Pancreas (tissue), 10 donors: ENCODE results near the gene ZNF423. TPM values are rescaled to one million over a fixed set of nuclear protein-coding genes. Genes with fewer than 3 reads are reported as not detected.

Experiments
- ATAC-seq, 4 donors: fragments of 200-7000 bp; cut with Tn5 transposase; one replicate each; pipeline versions ENCODE4 v1.8.0 to v1.9.1; 2020; ENCODE audit warnings: mild to moderate bottlenecking in 4 of 4, moderate library complexity in 4 of 4
- DNase-seq, 6 donors: peaks; one replicate each; pipeline ENCODE4 v3.0.0-alpha.2; 2020
- FAIRE-seq: peaks from 2 replicates; lab custom pipeline; 2012; peaks lifted over from hg19 to GRCh38; lab: Jason Lieb, UNC
- H3K27ac ChIP-seq, 4 donors: fragments of 200-600 bp; sonication (generic); 1 replicate in 3 of 4; 2 replicates in 1 of 4; pipeline versions ENCODE4 v1.5.0 to v1.8.0; 2020
- H3K27me3 ChIP-seq, 4 donors: fragments of 200-600 bp; one replicate each; pipeline ENCODE4 v1.8.0; 2021
- H3K36me3 ChIP-seq, 3 donors: fragments of 200-600 bp; sonication (generic) in 1 of 3; one replicate each; pipeline versions ENCODE4 v1.5.0 to v1.8.0; 2020 to 2021
- H3K4me1 ChIP-seq, 3 donors: fragments of 200-600 bp; one replicate each; pipeline ENCODE4 v1.8.0; 2021
- H3K4me3 ChIP-seq, 4 donors: fragments of 200-600 bp; sonication (generic) in 2 of 4; one replicate each; pipeline versions ENCODE4 v1.5.0 to v1.8.0; 2020 to 2021
- H3K9me3 ChIP-seq, 4 donors: fragments of 200-600 bp; one replicate each; pipeline ENCODE4 v1.8.0; 2021
- CTCF ChIP-seq, 4 donors: fragments of 200-600 bp; sonication (generic) in 3 of 4; IDR thresholded peaks; one replicate each; pipeline versions ENCODE4 v1.5.0 to v1.8.0; 2021; ENCODE audit warnings: antibody characterized with exemption in 4 of 4
- WGBS, 2 donors: extraction: QIAGEN DNeasy Blood & Tissue Kit; methylation state at CpG; one replicate each; pipeline ENCODE4 v1.1.7; 2013; 5-methylcytosine and 5-hydroxymethylcytosine counted together
- intact Hi-C, 3 donors: fragments of 100-400 bp; cut with DNase I; formaldehyde crosslinking; loops; one replicate each; pipeline versions ENCODE4 v1.11.1 to v1.14.2; 2022
- polyA plus RNA-seq, 2 donors: library from polyadenylated mRNA; stranded (reverse); fragments of 200-250 nt; gene quantifications; one replicate each; pipeline ENCODE4 v1.2.3, GENCODE V29; 2013
- total RNA-seq, 6 donors: library from RNA; stranded (reverse); fragmentation: NEBNext Ultra II Directional in 4 of 6; extraction: Animal tissue kit (Norgen Biotek cat#: 25700) in 4 of 6; gene quantifications; one replicate each; pipeline versions ENCODE4 v1.2.1 to v1.2.4, GENCODE V29; 2021 to 2023
- donor health status: healthy with polysubstance abuse.
- donor health status: DM: no; HTN: no; CAD: no; lungs with moderate emphysema.
- donor health status: DM: no; HTN: no; CAD: no.
- donor health status: control.
- donor health status: control.
- donor health status: Bipolar disorder and iron deficiency.
- donor health status: DM: yes; HTN: yes; CAD: no.
- donor health status: DM: no; HTN: no; CAD: no.
- donor health status: DM: no; HTN: no; CAD: no.
- donor health status: DM: yes; HTN: yes; CAD: no.

Gene ZNF423
- total and polyA plus RNA-seq, 8 donors = 0.61 to 5.1 (median 3.0) TPM

DNA sequence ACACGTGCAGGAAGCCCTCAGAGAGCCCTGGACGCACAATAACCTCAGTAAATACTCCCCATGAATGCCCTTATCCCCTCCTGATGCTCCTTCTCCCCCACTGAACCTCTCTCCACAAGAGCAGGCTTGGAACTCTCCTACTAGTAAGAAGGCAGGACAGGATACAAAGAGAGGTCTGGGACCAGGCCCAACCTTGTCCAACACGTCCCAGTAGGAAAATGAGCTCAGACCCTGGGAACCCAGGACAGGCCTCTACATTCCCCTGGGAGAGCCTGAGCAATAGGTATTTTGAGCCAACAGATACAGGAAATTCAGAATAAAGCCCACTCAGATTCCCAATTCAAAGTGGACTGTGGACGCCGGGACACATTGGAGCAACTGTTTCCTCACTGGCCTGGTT is 19.2 kb downstream of the ZNF423 start:
- H3K36me3 ChIP-seq = no peaks in the 10 kb centered on the region
- intact Hi-C loops = no loop called here
- DNase-seq (no peak), FAIRE-seq (no peak), ATAC-seq (no peak)
- no peak for TF ChIP-seq CTCF (IDR thresholded peaks at IDR 0.05)
- no peak overlapping the region for H3K27ac ChIP-seq
- no peaks in the 10 kb centered on the region for H3K4me1 ChIP-seq
- H3K27me3 ChIP-seq = no peaks in the 10 kb centered on the region
- no peak overlapping the region for H3K4me3 ChIP-seq
- H3K9me3 ChIP-seq = no peaks in the 10 kb centered on the region
- WGBS, 2 donors = 84 to 88% methylated on average over 5 of the region's 5 CpGs

- peak in 1 of 6 donors; percentile 42 for DNase-seq
- Histone ChIP-seq H3K4me3 (no peak overlapping the region), H3K36me3 (no peaks in the 10 kb centered on the region), H3K9me3 (no peaks in the 10 kb centered on the region), H3K27me3 (no peaks in the 10 kb centered on the region), H3K4me1 (no peaks in the 10 kb centered on the region), H3K27ac (no peak overlapping the region)
- intact Hi-C loops = no loop called here
- FAIRE-seq = no peak
- peak in 1 of 4 donors; percentile 37 for ATAC-seq
- no peak for TF ChIP-seq CTCF (IDR thresholded peaks at IDR 0.05)
- 48 to 60% methylated on average over 2 of the region's 2 CpGs for WGBS, 2 donors
Observed at GRCh38 chr16:49836218-49836617, 19.7 kb downstream of the ZNF423 start.

DNA sequence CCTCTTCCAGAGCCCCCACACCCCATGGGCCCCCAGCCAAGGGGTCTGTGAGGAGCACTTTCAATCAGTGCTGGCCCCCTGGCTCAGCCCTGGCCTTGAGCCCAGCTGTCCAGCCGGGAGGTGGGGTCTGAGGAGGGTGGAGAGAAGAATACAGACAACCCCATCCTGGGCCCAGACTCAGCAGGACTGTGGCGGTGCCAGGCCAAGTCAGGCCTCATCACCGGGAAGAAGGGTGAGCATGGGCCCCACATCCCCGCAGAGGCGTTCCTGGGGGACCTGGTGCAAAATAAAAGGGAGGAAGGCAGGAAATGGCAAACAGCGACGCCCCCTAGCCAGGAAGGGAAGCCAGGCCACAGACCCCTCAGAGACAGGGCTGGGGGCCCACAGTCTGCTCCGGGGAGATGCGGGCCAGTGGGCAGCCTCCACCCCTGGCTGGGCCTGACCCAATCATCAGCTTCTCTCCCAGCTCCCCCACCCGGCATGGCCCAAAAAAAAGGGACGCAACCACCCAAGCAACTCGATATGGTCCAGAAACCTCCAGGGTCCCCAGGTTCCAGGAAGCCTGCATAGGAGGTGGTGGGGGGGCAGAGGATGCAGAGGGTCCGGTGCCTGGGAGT is 20.6 kb downstream of the ZNF423 start:
- DNase-seq = peak in 1 of 6 donors; percentile 58
- no peaks in the 10 kb centered on the region for H3K4me1 ChIP-seq
- no peaks in the 10 kb centered on the region for H3K36me3 ChIP-seq
- no peak overlapping the region for H3K4me3 ChIP-seq
- no peaks in the 10 kb centered on the region for H3K27me3 ChIP-seq
- no peak for TF ChIP-seq CTCF (IDR thresholded peaks at IDR 0.05)
- H3K27ac ChIP-seq = peak overlapping the region in 1 of 4 donors; percentile 52
- FAIRE-seq = no peak
- WGBS, 2 donors = 81% methylated on average over 13 of the region's 13 CpGs
- ATAC-seq = no peak
- no peaks in the 10 kb centered on the region for H3K9me3 ChIP-seq
- intact Hi-C loops = no loop called here

GRCh38 chr16:49834531-49835151 is 21.3 kb downstream of the ZNF423 start:
- FAIRE-seq = no peak
- Histone ChIP-seq H3K4me1 (no peaks in the 10 kb centered on the region), H3K36me3 (no peaks in the 10 kb centered on the region), H3K27ac (peak overlapping the region in 1 of 4 donors; percentile 52), H3K9me3 (no peaks in the 10 kb centered on the region), H3K27me3 (no peaks in the 10 kb centered on the region), H3K4me3 (no peak overlapping the region)
- ATAC-seq = peak in 3 of 4 donors; percentile 28 to 36 (median 32)
- WGBS, 2 donors = 63 to 75% methylated on average over 19 of the region's 19 CpGs
- peak in 1 of 6 donors; percentile 65 for DNase-seq
- intact Hi-C loops = no loop called here
- no peak for TF ChIP-seq CTCF (IDR thresholded peaks at IDR 0.05)
